ENCODE measurements around the gene QKI.

- TF ChIP-seq CTCF (IDR thresholded peaks at IDR 0.05) (no peak), POLR2A (IDR thresholded peaks at IDR 0.05) (no peak), EP300 (IDR thresholded peaks at IDR 0.05) (no peak)
These were observed 148.8 kb downstream of the QKI start for GRCh38 chr6:163563318-163563717.

All from ovary (tissue), 3 donors.